Adrenal gland (tissue), 5 donors: ENCODE results near the gene MTR.

Source experiments
- POLR2A ChIP-seq, 2 donors: fragments of 450-650 bp; IDR thresholded peaks; one replicate each; pipeline ENCODE4 v1.6.1; 2017; ENCODE audit warnings: antibody characterized with exemption in 2 of 2, mild to moderate bottlenecking in 2 of 2, moderate library complexity in 1 of 2
- TF ChIP-seq, protein P1 (sequence below), 6 experiments: fragments of 450-650 bp in 4 of 6; fragments of 200-600 bp in 2 of 6; sonication (generic) in 1 of 6; IDR thresholded peaks; 1 replicate in 5 of 6; 2 replicates in 1 of 6; pipeline versions ENCODE4 v1.5.1 to v1.8.0; 2016 to 2021; ENCODE audit warnings: antibody characterized with exemption in 6 of 6, mild to moderate bottlenecking in 2 of 6, moderate library complexity in 1 of 6
- donor health status: DM: no; HTN: no; CAD: no.

DNA sequence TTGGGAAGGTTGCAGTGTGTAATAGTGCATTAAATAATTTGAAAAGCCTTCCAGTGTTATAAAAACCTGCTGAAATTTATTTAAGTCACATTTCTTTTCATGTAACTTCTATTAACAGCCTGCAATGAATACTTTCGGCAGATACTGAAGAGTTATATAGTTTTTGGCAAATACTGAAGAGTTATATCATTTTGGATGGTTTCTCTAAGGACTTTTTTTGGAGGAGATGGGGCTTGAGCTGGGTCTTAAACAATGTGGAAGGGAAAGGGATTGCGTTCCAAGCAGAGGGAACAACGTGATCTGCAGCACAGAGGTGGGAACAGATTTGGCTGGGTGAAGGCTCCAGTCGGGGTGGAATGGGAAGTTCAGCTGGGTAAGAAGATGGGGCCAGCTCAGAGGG, 39.8 kb downstream of the MTR start:
- no peak for TF ChIP-seq POLR2A (IDR thresholded peaks at IDR 0.05)
- TF ChIP-seq, protein P1, sequence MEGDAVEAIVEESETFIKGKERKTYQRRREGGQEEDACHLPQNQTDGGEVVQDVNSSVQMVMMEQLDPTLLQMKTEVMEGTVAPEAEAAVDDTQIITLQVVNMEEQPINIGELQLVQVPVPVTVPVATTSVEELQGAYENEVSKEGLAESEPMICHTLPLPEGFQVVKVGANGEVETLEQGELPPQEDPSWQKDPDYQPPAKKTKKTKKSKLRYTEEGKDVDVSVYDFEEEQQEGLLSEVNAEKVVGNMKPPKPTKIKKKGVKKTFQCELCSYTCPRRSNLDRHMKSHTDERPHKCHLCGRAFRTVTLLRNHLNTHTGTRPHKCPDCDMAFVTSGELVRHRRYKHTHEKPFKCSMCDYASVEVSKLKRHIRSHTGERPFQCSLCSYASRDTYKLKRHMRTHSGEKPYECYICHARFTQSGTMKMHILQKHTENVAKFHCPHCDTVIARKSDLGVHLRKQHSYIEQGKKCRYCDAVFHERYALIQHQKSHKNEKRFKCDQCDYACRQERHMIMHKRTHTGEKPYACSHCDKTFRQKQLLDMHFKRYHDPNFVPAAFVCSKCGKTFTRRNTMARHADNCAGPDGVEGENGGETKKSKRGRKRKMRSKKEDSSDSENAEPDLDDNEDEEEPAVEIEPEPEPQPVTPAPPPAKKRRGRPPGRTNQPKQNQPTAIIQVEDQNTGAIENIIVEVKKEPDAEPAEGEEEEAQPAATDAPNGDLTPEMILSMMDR (IDR thresholded peaks at IDR 0.05), result no peak
